GM23338 (cell line): ENCODE results near the gene ERC1.

Source experiments
- CREB1 ChIP-seq: fragments of 250-450 bp; sonication (Bioruptor Pico); IDR thresholded peaks from 2 replicates; pipeline ENCODE4 v1.5.0; 2020; ENCODE audit warnings: low read depth, mild to moderate bottlenecking, moderate library complexity
- EZH2 ChIP-seq: fragments of 200-600 bp; sonication (generic); IDR thresholded peaks from one replicate; pipeline ENCODE4 v1.8.0; 2017; ENCODE audit warnings: antibody characterized with exemption, mild to moderate bottlenecking, low read depth; ENCODE audit not compliant: unreplicated experiment
- EZH2phosphoT487 ChIP-seq: fragments of 200-600 bp; sonication (generic); IDR thresholded peaks from one replicate; pipeline ENCODE4 v1.8.1; 2018; ENCODE audit warnings: antibody characterized with exemption; ENCODE audit not compliant: unreplicated experiment
- JUNB ChIP-seq: IDR thresholded peaks from one replicate; pipeline ENCODE4 v1.6.1; 2016; ENCODE audit warnings: antibody characterized with exemption; ENCODE audit not compliant: unreplicated experiment
- NANOG ChIP-seq: IDR thresholded peaks from 2 replicates; pipeline ENCODE4 v1.6.1; 2016; ENCODE audit warnings: antibody characterized with exemption, borderline replicate concordance
- POLR2AphosphoS5 ChIP-seq: IDR thresholded peaks from 2 replicates; pipeline ENCODE4 v1.6.1; 2016; ENCODE audit warnings: antibody characterized with exemption, low read depth
- TF ChIP-seq, protein P1 (sequence below), 2 experiments: fragments of 200-600 bp in 1 of 2; sonication (generic) in 1 of 2; conservative IDR thresholded peaks; 2 replicates each; pipeline versions ENCODE4 v1.5.1 to v1.6.1; 2016 to 2017; ENCODE audit warnings: antibody characterized with exemption in 2 of 2, low read depth in 2 of 2, mild to moderate bottlenecking in 2 of 2, moderate library complexity in 1 of 2
- TF ChIP-seq, protein P2 (sequence below): IDR thresholded peaks from one replicate; pipeline ENCODE4 v1.6.1; 2018; ENCODE audit warnings: antibody characterized with exemption; ENCODE audit not compliant: unreplicated experiment
- TF ChIP-seq, protein P3 (sequence below): IDR thresholded peaks from 2 replicates; pipeline ENCODE4 v1.6.1; 2016; ENCODE audit warnings: antibody characterized with exemption
- TF ChIP-seq, protein P4 (sequence below): fragments of 250-450 bp; sonication (Bioruptor Pico); IDR thresholded peaks from 2 replicates; pipeline ENCODE4 v1.5.0; 2020; ENCODE audit warnings: mild to moderate bottlenecking, moderate library complexity

DNA sequence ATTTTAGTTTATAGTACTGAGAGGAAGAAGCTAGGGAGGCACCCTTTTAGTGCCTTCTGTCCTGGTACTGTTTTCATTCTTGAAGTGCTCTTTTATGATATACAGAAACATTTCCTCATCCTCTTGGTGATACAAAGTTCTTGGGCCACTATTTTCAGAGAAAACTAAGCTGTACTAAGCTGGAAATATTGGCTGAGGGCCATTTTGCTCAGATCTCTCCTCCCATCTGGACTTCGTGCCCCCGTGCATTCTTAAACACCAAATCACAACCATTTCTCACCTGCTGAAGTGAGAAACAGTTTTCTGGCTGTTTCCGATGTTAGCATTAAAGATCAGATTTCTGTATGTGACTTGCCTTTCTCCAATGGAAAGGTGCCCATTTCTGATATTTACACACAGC, 444.4 kb downstream of the ERC1 start:
- TF ChIP-seq, protein P1, sequence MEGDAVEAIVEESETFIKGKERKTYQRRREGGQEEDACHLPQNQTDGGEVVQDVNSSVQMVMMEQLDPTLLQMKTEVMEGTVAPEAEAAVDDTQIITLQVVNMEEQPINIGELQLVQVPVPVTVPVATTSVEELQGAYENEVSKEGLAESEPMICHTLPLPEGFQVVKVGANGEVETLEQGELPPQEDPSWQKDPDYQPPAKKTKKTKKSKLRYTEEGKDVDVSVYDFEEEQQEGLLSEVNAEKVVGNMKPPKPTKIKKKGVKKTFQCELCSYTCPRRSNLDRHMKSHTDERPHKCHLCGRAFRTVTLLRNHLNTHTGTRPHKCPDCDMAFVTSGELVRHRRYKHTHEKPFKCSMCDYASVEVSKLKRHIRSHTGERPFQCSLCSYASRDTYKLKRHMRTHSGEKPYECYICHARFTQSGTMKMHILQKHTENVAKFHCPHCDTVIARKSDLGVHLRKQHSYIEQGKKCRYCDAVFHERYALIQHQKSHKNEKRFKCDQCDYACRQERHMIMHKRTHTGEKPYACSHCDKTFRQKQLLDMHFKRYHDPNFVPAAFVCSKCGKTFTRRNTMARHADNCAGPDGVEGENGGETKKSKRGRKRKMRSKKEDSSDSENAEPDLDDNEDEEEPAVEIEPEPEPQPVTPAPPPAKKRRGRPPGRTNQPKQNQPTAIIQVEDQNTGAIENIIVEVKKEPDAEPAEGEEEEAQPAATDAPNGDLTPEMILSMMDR (conservative IDR thresholded peaks at IDR 0.05; ENCODE audit: low read depth in 2 of 2) = no peak
- TF ChIP-seq POLR2AphosphoS5 = no peak
- no peak for TF ChIP-seq JUNB
- TF ChIP-seq CREB1 (CRISPR knock-in tag) = no peak
- TF ChIP-seq, protein P2, sequence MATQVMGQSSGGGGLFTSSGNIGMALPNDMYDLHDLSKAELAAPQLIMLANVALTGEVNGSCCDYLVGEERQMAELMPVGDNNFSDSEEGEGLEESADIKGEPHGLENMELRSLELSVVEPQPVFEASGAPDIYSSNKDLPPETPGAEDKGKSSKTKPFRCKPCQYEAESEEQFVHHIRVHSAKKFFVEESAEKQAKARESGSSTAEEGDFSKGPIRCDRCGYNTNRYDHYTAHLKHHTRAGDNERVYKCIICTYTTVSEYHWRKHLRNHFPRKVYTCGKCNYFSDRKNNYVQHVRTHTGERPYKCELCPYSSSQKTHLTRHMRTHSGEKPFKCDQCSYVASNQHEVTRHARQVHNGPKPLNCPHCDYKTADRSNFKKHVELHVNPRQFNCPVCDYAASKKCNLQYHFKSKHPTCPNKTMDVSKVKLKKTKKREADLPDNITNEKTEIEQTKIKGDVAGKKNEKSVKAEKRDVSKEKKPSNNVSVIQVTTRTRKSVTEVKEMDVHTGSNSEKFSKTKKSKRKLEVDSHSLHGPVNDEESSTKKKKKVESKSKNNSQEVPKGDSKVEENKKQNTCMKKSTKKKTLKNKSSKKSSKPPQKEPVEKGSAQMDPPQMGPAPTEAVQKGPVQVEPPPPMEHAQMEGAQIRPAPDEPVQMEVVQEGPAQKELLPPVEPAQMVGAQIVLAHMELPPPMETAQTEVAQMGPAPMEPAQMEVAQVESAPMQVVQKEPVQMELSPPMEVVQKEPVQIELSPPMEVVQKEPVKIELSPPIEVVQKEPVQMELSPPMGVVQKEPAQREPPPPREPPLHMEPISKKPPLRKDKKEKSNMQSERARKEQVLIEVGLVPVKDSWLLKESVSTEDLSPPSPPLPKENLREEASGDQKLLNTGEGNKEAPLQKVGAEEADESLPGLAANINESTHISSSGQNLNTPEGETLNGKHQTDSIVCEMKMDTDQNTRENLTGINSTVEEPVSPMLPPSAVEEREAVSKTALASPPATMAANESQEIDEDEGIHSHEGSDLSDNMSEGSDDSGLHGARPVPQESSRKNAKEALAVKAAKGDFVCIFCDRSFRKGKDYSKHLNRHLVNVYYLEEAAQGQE = no peak
- no peak for TF ChIP-seq EZH2phosphoT487
- TF ChIP-seq EZH2 = no peak
- TF ChIP-seq NANOG = no peak
- TF ChIP-seq, protein P3, sequence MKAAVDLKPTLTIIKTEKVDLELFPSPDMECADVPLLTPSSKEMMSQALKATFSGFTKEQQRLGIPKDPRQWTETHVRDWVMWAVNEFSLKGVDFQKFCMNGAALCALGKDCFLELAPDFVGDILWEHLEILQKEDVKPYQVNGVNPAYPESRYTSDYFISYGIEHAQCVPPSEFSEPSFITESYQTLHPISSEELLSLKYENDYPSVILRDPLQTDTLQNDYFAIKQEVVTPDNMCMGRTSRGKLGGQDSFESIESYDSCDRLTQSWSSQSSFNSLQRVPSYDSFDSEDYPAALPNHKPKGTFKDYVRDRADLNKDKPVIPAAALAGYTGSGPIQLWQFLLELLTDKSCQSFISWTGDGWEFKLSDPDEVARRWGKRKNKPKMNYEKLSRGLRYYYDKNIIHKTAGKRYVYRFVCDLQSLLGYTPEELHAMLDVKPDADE = no peak
- TF ChIP-seq, protein P4, sequence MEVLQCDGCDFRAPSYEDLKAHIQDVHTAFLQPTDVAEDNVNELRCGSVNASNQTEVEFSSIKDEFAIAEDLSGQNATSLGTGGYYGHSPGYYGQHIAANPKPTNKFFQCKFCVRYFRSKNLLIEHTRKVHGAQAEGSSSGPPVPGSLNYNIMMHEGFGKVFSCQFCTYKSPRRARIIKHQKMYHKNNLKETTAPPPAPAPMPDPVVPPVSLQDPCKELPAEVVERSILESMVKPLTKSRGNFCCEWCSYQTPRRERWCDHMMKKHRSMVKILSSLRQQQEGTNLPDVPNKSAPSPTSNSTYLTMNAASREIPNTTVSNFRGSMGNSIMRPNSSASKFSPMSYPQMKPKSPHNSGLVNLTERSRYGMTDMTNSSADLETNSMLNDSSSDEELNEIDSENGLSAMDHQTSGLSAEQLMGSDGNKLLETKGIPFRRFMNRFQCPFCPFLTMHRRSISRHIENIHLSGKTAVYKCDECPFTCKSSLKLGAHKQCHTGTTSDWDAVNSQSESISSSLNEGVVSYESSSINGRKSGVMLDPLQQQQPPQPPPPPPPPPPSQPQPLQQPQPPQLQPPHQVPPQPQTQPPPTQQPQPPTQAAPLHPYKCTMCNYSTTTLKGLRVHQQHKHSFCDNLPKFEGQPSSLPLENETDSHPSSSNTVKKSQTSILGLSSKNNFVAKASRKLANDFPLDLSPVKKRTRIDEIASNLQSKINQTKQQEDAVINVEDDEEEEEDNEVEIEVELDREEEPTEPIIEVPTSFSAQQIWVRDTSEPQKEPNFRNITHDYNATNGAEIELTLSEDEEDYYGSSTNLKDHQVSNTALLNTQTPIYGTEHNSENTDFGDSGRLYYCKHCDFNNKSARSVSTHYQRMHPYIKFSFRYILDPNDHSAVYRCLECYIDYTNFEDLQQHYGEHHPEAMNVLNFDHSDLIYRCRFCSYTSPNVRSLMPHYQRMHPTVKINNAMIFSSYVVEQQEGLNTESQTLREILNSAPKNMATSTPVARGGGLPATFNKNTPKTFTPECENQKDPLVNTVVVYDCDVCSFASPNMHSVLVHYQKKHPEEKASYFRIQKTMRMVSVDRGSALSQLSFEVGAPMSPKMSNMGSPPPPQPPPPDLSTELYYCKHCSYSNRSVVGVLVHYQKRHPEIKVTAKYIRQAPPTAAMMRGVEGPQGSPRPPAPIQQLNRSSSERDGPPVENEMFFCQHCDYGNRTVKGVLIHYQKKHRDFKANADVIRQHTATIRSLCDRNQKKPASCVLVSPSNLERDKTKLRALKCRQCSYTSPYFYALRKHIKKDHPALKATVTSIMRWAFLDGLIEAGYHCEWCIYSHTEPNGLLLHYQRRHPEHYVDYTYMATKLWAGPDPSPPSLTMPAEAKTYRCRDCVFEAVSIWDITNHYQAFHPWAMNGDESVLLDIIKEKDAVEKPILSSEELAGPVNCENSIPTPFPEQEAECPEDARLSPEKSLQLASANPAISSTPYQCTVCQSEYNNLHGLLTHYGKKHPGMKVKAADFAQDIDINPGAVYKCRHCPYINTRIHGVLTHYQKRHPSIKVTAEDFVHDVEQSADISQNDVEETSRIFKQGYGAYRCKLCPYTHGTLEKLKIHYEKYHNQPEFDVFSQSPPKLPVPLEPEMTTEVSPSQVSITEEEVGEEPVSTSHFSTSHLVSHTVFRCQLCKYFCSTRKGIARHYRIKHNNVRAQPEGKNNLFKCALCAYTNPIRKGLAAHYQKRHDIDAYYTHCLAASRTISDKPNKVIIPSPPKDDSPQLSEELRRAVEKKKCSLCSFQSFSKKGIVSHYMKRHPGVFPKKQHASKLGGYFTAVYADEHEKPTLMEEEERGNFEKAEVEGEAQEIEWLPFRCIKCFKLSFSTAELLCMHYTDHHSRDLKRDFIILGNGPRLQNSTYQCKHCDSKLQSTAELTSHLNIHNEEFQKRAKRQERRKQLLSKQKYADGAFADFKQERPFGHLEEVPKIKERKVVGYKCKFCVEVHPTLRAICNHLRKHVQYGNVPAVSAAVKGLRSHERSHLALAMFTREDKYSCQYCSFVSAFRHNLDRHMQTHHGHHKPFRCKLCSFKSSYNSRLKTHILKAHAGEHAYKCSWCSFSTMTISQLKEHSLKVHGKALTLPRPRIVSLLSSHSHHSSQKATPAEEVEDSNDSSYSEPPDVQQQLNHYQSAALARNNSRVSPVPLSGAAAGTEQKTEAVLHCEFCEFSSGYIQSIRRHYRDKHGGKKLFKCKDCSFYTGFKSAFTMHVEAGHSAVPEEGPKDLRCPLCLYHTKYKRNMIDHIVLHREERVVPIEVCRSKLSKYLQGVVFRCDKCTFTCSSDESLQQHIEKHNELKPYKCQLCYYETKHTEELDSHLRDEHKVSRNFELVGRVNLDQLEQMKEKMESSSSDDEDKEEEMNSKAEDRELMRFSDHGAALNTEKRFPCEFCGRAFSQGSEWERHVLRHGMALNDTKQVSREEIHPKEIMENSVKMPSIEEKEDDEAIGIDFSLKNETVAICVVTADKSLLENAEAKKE = no peak
